ENCODE measurements around the gene LACTBL1.
"Not testable (repeated sequence)": the region's sequence is repeated elsewhere in the genome, so short reads cannot be mapped to it uniquely, and the experiment has no call there.

Gene LACTBL1

DNA sequence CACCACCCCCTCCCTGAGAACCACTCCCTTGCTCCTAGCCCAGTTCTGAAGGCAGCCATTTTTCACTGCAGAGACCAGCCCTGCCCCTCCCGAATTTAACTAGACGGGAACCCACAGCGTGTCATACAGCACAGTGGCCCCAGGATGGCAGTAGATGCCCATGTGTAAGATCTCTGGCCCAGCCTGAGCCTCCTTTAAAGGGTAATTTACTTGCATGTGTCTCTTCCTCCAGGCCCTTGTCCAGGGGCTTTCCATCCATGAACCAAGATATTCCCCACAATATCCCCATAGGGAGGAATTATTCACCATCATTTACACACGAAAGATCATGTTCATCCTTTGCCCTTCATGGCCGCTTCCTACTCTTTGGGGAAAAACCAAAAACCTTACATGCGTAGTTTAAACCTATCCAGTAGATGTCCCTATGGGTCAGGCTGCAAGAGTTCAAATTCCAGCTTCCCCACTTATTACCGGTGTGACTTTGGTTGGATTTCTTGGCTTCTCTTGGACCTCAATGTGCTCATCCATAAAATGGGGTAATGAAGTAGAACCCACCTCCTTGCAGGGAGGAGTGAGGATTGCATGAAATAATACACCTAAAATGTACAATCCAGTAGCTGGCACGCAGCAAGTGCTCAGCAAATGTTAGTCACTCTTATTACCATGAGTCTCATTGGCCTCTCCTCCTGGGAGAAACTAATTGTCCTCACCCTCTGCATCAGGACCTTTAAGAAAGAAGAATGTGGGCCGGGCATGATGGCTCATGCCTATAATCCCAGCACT is 4.0 kb upstream of the LACTBL1 start:
- DNase-seq (ENCODE audit: low read depth, low spot score), result no peak

DNA sequence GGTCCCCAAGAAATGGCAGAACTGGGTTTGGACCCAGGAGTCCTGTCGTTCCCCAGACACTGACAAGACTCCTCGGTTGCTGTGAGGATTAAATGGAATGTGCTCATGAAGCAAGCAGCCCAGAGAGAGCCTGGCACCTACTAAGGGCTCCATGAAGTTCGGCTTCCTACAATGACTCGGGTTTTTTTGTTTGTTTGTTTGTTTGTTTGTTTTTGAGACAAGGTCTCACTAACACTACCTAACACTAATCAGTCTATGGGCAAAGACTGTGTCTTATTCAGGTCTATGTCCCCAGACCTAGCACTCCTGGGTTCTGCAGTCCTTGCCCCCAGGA is 3.4 kb upstream of the LACTBL1 start:
- no peak for DNase-seq (ENCODE audit: low read depth, low spot score)

DNA sequence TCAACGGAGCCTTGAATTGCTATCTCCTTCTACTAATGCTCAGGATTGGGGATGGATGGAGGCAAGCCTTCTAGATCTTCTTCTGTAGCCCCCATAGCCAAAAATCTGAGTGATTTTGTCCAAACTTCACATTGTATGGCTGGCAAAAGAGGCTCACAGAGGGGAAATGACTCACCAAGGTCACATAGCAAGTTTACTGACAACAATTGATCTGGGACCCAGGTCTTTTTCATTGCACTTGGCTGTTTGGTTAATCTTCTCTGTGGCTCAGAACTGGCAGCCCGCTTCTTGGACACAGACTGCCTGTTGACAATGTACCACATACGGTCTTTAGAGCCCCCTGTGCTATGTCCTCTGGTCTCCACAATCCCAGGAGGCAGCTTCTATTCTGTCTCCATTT is 3.0 kb upstream of the LACTBL1 start:
- DNase-seq (ENCODE audit: low read depth, low spot score), result no peak

DNA sequence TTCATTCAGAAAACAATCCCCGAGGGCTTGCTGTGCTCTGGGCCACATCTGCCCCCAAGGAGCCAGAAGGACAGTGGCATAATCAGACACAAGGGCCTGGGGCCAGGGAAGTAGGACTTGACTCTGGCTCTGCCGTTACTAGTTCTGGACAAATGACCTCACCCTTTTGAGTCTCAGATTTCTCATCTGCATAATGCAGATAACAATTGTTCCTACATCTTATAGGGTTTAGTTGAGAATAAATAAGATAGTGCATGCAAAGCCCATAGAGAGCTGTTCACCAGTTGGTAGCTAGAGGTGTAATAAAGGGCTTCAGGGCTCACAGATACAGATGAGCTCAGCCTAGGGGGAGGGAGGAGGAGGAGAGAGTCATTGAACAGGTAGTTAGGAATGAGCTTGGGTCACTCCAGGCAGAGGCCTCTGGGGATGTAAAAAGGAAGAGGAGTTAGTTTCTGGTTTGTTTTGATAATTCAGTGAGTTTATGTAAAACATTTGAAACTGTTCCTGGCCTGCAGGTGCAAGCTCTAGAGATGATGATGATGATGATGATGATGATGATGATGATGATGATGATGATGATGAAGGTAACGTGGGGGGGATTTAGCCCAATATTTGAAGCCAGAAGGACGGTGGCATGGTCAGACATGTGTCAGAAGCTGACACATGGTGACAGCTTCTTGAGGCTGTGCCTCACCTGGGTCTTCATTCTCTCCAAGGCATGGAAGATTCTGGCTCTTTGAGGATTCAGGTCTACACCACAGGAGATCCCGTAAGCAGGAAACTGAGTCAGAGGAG is 858 bp downstream of the LACTBL1 start:
- no peak for DNase-seq (ENCODE audit: low read depth, low spot score)

DNA sequence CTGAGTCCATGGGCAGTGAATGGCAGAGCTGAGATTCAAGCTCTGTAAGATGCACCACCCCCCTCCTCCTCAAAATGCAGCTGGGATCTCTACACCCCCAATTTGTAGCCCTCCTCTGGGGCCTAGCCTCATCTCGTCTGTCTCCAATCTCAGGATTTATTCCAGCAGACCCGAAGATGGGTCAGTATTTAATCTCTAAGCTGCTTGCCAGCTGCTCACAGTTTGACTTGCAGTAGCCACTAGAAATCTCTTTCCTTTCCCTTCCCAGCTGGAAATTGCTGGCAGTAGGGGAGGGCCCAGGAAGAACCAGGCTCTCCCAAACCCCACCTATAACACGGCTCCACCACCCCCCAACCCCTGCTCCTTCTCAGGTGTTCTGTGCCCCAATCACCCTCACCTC is 1.5 kb downstream of the LACTBL1 start:
- DNase-seq (ENCODE audit: low read depth, low spot score), result no peak

DNA sequence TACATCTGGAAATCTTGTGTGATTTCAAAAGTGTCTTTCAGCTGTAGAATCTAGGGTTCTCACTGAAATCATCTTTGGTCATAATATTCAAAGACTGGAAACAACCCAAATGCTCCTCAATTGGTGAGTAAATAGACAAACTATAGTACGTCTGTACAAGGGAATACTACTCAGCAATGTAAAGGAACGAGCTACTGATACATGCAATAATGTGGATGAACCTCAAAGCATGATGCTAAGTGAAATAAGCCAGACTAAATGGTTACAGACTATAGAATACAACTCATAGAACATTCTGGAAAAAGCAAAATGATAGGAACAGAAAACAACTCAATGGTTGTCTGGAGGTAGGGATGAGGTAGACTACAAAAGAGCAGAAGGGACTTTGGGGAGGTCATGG is 2.6 kb downstream of the LACTBL1 start:
- no peak for DNase-seq (ENCODE audit: low read depth, low spot score)

DNA sequence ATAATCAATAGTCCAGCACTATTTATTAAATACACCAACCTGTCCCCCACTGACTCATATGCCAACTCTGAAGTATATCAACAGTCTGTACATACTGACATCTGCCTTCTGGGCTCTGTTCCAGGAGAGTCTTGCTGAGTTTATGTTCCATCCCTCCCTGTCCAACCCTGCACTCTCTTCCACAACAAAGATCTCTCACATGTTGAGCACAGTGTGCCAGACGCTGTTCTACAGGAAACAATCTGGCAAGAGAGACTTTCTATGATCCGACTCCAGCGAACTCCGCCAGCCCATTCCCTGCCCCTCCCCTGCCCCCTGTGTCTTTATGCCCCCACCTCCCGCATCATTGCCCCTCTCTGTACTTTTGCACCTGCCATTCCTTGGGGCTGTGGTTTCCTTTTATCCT is 3.4 kb downstream of the LACTBL1 start:
- DNase-seq (ENCODE audit: low read depth, low spot score), result no peak

DNA sequence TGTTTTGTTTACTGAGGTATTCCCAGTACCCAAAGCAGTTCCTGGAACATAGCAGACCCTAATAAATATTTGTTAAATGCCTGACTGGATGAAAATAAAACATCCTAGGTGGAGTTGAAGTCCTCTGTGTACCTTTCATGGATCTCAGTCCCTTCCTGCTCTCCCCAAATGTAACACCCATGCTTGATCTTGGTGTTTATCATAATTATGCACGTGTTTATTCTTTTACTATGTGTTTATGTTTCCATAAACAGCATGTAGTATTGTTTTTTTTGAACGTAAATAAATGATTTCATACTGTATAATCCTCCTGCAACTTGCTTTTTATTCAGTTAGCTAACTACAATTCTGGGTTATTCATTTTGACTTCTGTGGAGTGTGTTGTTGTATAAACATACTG is 4.8 kb downstream of the LACTBL1 start:
- DNase-seq (ENCODE audit: low read depth, low spot score), result no peak

DNA sequence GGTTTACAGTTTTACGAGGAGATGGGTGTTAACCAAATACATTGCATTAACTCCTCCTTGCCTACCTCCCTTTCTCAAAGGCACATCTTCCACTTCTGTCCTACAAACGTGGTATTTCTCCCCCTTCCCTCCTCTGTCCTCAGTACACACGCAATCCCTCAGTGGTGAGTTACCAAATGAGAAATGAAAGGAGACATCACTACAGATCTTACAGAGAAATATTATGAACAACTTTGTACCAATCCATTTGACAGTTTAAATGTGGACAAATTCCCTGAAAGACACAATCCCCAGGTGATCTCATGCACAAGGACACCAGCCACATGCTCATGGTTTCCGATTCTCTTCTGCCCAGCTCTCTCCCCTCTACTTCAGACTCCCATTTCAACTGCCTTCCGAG is 6.4 kb downstream of the LACTBL1 start:
- no peak for DNase-seq (ENCODE audit: low read depth, low spot score)

DNA sequence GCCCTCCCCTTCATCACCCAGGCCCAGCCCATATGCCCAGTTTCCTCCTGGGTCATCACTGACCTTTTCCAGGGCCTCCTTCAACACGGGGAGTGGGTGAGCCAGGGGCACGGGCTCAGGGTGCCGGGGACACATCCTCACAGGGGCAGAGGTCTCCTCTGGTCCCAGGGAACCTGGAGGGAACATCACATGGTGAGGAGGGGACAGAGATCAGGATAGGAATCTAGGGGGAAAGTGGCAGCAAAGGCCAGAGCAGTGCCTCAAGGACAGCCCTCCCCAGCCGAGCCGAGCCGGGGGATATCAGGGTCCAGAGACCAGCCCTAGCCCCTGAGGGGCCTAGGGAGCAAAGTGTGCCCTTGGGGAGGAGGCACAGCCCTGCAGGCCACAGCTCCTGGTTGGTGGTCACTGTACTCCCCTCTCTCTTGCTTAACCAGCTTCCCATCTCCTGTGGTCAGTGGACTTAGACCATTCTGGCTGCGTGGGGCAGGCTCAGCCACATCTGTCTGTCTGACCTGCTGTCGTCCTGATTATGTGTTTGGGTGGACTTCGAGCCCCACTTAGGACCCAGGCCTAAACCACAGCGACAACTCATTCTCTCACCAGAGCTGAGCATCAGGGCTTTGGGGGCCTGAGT is 9.5 kb downstream of the LACTBL1 start:
- no peak for DNase-seq (ENCODE audit: low read depth, low spot score)

DNA sequence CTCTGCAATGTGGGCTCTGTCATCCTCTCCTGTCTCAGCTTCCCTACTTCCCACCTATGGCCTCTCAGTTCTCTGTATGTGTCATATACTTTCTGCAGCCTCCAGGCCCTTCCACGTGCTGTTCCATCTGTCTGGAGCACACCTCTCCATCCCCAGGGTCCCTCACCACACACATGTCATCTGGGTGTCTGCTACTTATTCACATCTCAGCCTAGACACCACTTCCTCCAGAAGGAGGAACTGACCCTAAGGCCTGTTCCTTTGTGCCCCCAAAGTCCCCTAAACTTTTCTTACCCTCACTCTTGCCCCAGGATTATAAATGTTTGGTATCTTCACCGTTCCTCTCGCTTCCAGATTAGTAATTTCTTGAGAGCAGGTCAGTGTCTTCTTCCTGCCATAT is 10.1 kb downstream of the LACTBL1 start:
- DNase-seq (ENCODE audit: low read depth, low spot score), result no peak

DNA sequence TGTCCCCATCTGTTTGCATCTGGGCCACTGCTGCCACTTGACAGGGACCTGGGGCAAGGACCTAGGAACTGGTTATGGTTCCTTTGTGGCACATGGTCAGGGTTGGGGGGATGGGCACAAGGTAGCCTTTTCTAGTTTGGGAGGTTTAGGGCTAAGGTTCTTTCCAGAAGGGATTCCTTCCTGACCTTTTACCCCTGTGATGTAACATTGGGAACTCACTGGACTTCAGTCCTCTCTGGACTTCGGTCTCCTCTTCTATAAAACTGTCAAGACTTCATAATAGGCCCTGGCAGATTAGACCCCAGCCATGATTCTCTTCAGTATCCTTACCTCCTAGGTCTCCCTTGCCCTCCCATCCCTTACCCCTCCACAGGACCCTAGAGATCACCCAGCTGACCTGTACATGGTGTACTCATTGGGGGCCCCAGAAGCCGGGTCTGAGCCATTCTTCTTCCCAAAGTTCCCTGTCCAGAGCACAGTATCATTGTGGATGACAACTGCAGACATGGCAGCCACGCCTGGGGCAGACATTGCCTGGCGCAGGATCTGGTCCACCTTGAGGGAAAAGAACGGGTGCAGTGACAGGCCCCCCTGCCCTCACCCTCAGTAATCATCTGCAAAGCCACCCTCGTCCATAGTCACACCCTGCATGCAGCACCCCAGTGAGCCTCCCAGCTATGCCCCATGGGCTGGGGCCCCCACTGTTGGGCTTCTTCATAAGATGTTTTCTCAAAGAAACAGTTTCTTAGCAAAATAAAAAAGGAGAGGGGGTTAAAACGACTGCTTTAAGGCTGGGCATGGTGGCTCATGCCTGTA is 12.9 kb downstream of the LACTBL1 start:
- no peak for DNase-seq (ENCODE audit: low read depth, low spot score)

DNA sequence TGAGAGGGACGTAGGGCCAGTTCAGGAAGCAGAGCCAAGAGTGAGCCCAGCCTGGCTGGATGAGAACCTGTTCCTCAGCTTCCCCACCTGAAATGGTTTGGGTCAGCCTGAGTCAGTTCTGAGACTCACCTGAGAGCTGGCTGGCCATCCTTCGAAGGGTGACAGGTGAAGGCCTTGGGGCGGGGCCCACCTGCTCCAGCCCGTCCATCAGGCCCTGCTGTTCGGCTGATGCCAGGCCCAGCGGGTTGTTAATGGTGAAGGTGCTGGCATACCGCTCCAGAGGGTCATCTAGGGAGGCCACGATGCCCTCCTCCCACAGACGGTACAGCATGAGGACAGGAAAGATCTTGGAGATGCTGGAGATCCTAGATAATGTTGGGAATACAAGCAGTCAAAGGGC is 14.1 kb downstream of the LACTBL1 start:
- DNase-seq (ENCODE audit: low read depth, low spot score), result no peak

DNA sequence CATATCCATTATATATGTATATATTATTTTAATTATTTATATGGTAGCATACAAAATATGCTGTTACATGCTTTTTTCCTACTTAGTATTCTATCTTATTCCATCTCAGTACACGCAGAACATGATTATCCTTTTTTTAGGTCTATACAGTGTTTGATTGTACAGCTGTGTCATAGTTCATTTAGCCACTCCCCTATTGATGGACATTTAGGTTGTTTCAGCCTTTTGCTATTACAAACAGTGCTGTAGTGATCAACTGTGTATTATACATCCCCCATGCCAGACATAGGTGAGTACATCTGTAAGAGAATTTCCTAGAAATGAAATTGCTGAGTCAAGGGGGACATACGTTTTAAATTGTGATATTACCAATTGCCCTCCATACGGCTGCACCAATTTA is 15.6 kb downstream of the LACTBL1 start:
- no peak for DNase-seq (ENCODE audit: low read depth, low spot score)

DNA sequence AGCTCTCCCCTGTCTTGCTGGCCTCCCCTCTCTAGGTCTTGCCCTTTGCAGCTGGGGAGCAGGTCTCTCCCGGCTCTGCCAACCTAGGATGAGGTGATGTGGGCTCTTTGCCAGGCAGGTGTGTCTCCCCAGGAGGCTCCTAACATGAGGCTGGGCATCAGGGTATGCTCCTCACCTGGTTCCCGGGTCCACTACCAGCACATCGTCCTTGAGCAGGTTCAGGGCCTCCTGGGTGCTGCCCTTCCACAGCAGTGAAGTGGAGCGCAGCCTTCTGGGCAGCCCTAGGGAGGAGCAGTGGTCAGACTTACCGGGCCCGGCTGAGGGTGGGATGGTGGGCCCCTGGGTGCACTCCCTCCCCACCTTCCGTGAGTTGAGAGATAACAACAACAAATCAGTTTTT is 17.5 kb downstream of the LACTBL1 start:
- no peak for DNase-seq (ENCODE audit: low read depth, low spot score)

DNA sequence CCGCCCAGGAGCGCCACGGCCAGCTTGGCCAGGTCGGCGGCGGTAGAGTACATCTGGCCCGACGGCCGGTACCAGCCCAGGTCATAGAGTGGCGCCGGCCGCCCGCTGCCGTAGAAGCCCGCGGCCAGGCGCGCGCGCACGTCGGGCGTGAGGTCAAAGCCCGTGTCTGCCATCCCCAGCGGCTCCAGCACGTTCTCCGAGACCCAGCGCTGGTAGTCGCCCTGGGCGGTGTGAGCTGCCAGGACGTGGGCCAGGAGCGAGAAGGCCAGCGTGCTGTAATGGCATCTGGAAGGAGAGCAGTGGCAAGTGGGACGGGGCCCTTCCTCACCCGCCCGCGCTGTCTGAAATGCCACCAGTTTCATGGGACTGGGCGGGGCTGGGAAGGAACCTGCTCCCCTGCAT is 18.9 kb downstream of the LACTBL1 start:
- no peak for DNase-seq (ENCODE audit: low read depth, low spot score)

DNA sequence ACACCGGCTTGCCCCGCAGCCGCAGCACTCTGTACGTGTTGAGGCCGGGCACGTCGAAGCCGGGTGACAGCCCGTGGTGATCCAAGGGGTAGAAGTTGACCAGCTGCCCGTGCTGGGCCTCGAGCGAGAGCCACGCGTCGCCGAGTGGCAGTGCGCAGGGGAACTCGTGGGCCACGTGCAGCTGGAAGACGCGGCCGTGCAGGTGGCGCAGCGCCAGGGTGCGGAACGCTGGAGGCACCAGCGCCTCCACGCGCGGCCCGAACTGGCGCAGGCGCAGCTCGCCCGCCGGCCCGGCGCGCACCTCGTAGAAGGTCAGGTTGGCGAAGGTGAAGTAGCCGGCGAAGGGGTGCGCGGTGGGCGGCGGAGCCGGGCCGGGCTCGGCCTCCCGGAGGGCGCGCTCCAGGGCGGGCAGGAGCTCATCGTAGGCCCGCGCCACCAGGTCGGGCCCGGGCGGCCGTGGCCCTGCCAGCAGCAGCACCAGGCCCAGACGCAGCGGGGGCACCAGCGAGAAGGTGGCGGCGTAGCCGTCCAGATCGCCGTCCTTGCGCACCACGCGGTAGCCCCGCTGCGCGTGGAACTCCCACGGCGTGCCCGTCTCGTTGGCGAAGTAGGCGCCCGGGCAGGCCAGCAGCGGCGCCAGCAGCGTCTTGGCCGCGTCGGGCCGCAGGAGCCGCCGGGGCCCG is 19.5 kb downstream of the LACTBL1 start:
- DNase-seq (ENCODE audit: low read depth, low spot score), result no peak

DNA sequence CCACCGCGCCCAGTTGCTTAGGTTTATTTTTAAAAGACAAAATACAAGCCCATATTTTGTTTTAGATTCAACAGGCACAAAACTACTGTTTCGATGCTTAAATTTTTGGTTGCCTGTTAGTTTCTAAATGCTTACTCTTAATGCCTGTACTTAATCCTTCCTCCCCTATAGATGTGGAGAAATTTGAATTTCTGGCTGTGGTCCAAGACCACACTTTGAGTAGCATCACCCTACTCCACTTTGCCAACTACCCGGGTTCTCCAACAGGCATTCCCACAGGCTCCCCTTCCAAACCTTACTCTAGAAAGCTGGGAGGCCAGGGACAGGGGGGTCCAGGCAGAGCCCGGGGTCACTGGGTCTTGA is 20.0 kb downstream of the LACTBL1 start:
- no peak for DNase-seq (ENCODE audit: low read depth, low spot score)

DNA sequence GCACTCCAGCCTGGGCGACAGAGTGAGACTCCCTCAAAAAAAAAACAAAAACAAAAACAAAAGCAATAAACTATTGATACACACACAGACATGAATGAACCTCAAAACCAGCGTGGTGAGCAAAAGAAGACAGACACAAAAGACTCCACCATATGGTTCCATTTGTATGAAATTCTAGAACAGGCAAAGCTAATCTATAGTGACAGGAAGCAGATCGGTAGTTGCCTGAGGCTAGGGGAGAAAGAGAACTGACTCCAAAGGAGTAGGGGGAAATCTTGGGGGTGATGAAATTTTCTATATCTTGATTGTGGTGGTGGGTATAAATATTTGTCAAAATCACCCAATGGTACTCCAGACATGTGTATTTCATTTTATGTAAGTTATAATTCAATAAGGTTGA is 20.9 kb downstream of the LACTBL1 start:
- no peak for DNase-seq (ENCODE audit: low read depth, low spot score)

DNA sequence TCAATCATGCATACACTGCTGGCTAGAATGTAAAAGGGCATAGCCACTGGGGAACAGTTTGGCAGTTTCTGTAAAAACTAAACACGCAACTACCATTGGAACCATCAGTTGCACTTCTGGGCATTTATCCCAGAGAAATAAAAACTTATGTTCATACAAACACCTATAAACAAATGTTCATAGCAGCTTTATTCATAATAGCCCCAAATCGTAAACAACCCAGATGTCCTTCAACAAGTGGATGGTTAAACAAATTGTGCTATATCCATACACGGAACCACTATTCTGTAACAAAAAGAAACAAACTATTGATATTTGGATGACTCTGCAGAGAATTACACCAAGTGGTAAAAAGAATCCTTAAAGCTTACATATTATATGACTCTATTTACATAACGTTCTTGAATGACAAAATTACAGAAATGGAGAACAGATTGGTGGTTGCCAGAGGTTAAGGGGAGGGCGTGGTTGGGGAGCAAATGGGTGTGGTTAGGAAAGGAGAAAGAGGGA is 22.8 kb downstream of the LACTBL1 start:
- DNase-seq (ENCODE audit: low read depth, low spot score), result no peak

DNA sequence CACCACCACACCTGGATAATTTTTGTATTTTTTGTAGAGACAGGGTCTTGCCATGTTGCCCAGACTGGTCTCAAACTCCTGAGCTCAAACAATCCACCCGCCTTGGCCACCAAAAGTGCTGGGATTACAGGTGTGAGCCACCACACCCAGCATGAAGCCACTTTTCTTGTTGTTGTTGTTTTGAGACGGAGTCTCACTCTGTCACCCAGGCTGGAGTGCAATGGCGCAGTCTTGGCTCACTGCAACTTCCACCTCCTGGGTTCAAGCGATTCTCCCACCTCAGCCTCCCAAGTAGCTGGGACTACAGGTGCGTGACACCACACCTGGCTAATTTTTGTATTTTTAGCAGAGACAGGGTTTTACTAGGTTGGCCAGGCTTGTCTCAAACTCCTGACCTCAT is 27.5 kb downstream of the LACTBL1 start:
- not testable (repeated sequence) for DNase-seq (ENCODE audit: low read depth, low spot score)
